SK-N-SH treated with all-trans-retinoic acid at 6 μM for 48 hours (cell line): ENCODE results near the gene TEX13D.
"Not testable (repeated sequence)": the region's sequence is repeated elsewhere in the genome, so short reads cannot be mapped to it uniquely, and the experiment has no call there.

Source experiments
- ARNTL ChIP-seq: fragments of 450-650 bp; formaldehyde crosslinking; IDR thresholded peaks from 2 replicates; pipeline ENCODE4 v1.5.0; 2020; ENCODE audit warnings: low read depth, mild to moderate bottlenecking, moderate library complexity, borderline replicate concordance
- CREB5 ChIP-seq: fragments of 250-450 bp; sonication (Bioruptor Pico); IDR thresholded peaks from 2 replicates; pipeline ENCODE4 v1.5.1; 2020; ENCODE audit warnings: low read depth, mild to moderate bottlenecking, moderate library complexity
- ESRRG ChIP-seq: fragments of 250-450 bp; sonication (Bioruptor Pico); IDR thresholded peaks from 2 replicates; pipeline ENCODE4 v1.6.1; 2021; ENCODE audit warnings: mild to moderate bottlenecking
- OSR1 ChIP-seq: fragments of 250-450 bp; sonication (Bioruptor Pico); IDR thresholded peaks from 2 replicates; pipeline ENCODE4 v1.8.0; 2022; ENCODE audit warnings: moderate library complexity, mild to moderate bottlenecking, inconsistent platforms
- RARB ChIP-seq: fragments of 250-450 bp; sonication (Bioruptor Pico); IDR thresholded peaks from 2 replicates; pipeline ENCODE4 v1.8.0; 2021; ENCODE audit warnings: mild to moderate bottlenecking, moderate library complexity
- SNAI2 ChIP-seq: fragments of 250-450 bp; sonication (Bioruptor Pico); IDR thresholded peaks from 2 replicates; pipeline ENCODE4 v1.5.0; 2020; ENCODE audit warnings: mild to moderate bottlenecking, moderate library complexity
- TCF4 ChIP-seq: fragments of 250-450 bp; sonication (Bioruptor Pico); IDR thresholded peaks from 2 replicates; pipeline ENCODE4 v1.8.0; 2021; ENCODE audit warnings: mild to moderate bottlenecking, moderate library complexity, borderline replicate concordance
- TOX ChIP-seq: fragments of 250-450 bp; sonication (Bioruptor Pico); IDR thresholded peaks from 2 replicates; pipeline ENCODE4 v1.8.0; 2021; ENCODE audit warnings: mild to moderate bottlenecking, moderate library complexity, borderline replicate concordance
- ZC3H10 ChIP-seq: fragments of 250-450 bp; sonication (Bioruptor Pico); IDR thresholded peaks from 2 replicates; pipeline ENCODE4 v1.5.1; 2021; ENCODE audit warnings: mild to moderate bottlenecking, moderate library complexity
- ZFP3 ChIP-seq: fragments of 250-450 bp; sonication (Bioruptor Pico); IDR thresholded peaks from 2 replicates; pipeline ENCODE4 v1.5.0; 2020; ENCODE audit warnings: mild to moderate bottlenecking, moderate library complexity
- ZFP30 ChIP-seq: fragments of 450-650 bp; formaldehyde crosslinking; IDR thresholded peaks from 2 replicates; pipeline ENCODE4 v1.5.0; 2022; ENCODE audit warnings: mild to moderate bottlenecking, moderate library complexity
- TF ChIP-seq, protein P1 (sequence below): fragments of 250-450 bp; sonication (Bioruptor Pico); IDR thresholded peaks from 2 replicates; pipeline ENCODE4 v1.8.0; 2020; ENCODE audit warnings: mild to moderate bottlenecking, moderate library complexity, borderline replicate concordance
- TF ChIP-seq, protein P2 (sequence below): fragments of 250-450 bp; sonication (Bioruptor Pico); IDR thresholded peaks from 2 replicates; pipeline ENCODE4 v1.5.0; 2020; ENCODE audit warnings: mild to moderate bottlenecking, moderate library complexity
- TF ChIP-seq, protein P3 (sequence below): fragments of 250-450 bp; sonication (Bioruptor Pico); IDR thresholded peaks from 2 replicates; pipeline ENCODE4 v1.5.1; 2021; ENCODE audit warnings: mild to moderate bottlenecking, moderate library complexity

- not testable (repeated sequence) for TF ChIP-seq ARNTL (CRISPR knock-in tag); ESRRG (CRISPR knock-in tag); TOX (CRISPR knock-in tag); SNAI2; ZFP3; ZC3H10 (CRISPR knock-in tag); CREB5 (CRISPR knock-in tag); RARB (CRISPR knock-in tag); ZFP30 (CRISPR knock-in tag); TCF4 (CRISPR knock-in tag); OSR1 (CRISPR knock-in tag)
- TF ChIP-seq, protein P1, sequence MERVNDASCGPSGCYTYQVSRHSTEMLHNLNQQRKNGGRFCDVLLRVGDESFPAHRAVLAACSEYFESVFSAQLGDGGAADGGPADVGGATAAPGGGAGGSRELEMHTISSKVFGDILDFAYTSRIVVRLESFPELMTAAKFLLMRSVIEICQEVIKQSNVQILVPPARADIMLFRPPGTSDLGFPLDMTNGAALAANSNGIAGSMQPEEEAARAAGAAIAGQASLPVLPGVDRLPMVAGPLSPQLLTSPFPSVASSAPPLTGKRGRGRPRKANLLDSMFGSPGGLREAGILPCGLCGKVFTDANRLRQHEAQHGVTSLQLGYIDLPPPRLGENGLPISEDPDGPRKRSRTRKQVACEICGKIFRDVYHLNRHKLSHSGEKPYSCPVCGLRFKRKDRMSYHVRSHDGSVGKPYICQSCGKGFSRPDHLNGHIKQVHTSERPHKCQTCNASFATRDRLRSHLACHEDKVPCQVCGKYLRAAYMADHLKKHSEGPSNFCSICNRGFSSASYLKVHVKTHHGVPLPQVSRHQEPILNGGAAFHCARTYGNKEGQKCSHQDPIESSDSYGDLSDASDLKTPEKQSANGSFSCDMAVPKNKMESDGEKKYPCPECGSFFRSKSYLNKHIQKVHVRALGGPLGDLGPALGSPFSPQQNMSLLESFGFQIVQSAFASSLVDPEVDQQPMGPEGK (CRISPR knock-in tag) = not testable (repeated sequence)
- TF ChIP-seq, protein P2, sequence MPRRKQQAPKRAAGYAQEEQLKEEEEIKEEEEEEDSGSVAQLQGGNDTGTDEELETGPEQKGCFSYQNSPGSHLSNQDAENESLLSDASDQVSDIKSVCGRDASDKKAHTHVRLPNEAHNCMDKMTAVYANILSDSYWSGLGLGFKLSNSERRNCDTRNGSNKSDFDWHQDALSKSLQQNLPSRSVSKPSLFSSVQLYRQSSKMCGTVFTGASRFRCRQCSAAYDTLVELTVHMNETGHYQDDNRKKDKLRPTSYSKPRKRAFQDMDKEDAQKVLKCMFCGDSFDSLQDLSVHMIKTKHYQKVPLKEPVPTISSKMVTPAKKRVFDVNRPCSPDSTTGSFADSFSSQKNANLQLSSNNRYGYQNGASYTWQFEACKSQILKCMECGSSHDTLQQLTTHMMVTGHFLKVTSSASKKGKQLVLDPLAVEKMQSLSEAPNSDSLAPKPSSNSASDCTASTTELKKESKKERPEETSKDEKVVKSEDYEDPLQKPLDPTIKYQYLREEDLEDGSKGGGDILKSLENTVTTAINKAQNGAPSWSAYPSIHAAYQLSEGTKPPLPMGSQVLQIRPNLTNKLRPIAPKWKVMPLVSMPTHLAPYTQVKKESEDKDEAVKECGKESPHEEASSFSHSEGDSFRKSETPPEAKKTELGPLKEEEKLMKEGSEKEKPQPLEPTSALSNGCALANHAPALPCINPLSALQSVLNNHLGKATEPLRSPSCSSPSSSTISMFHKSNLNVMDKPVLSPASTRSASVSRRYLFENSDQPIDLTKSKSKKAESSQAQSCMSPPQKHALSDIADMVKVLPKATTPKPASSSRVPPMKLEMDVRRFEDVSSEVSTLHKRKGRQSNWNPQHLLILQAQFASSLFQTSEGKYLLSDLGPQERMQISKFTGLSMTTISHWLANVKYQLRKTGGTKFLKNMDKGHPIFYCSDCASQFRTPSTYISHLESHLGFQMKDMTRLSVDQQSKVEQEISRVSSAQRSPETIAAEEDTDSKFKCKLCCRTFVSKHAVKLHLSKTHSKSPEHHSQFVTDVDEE (CRISPR knock-in tag) = not testable (repeated sequence)
- TF ChIP-seq, protein P3, sequence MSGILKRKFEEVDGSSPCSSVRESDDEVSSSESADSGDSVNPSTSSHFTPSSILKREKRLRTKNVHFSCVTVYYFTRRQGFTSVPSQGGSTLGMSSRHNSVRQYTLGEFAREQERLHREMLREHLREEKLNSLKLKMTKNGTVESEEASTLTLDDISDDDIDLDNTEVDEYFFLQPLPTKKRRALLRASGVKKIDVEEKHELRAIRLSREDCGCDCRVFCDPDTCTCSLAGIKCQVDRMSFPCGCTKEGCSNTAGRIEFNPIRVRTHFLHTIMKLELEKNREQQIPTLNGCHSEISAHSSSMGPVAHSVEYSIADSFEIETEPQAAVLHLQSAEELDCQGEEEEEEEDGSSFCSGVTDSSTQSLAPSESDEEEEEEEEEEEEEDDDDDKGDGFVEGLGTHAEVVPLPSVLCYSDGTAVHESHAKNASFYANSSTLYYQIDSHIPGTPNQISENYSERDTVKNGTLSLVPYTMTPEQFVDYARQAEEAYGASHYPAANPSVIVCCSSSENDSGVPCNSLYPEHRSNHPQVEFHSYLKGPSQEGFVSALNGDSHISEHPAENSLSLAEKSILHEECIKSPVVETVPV (CRISPR knock-in tag) = not testable (repeated sequence)
These were observed 33.1 kb upstream of the TEX13D start for GRCh38 chrX:124299323-124299722.
